Smooth muscle cell (in vitro differentiated cells): ENCODE data around the gene CDK13. TPM values are rescaled to one million over a fixed set of nuclear protein-coding genes. Genes with fewer than 3 reads are reported as not detected.

ENCODE experiments used
- DNase-seq: peaks from one replicate; lab custom pipeline; 2025; ENCODE audit not compliant: unreplicated experiment; lab: John Stamatoyannopoulos, UW
- H2AFZ ChIP-seq: fragments of 200-600 bp; sonication (generic); 2 replicates; pipeline ENCODE4 v1.6.0; 2016; ENCODE audit warnings: antibody characterized with exemption, low read depth, mild to moderate bottlenecking
- H3F3A ChIP-seq: fragments of 200-600 bp; sonication (generic); 2 replicates; pipeline ENCODE4 v1.6.0; 2017; ENCODE audit warnings: antibody characterized with exemption, low read depth
- H3K27ac ChIP-seq: fragments of 200-600 bp; sonication (generic); 2 replicates; pipeline ENCODE4 v1.5.1; 2016; ENCODE audit warnings: low read depth, mild to moderate bottlenecking
- H3K27me3 ChIP-seq: fragments of 200-600 bp; sonication (generic); 2 replicates; pipeline ENCODE4 v1.6.1; 2016; ENCODE audit warnings: low read depth, mild to moderate bottlenecking
- H3K36me3 ChIP-seq: fragments of 200-600 bp; sonication (generic); 2 replicates; pipeline ENCODE4 v1.5.1; 2016; ENCODE audit warnings: low read depth
- H3K4me1 ChIP-seq: fragments of 200-600 bp; sonication (generic); 2 replicates; pipeline ENCODE4 v1.5.1; 2016; ENCODE audit warnings: low read depth
- H3K4me2 ChIP-seq: fragments of 200-600 bp; sonication (generic); 2 replicates; pipeline ENCODE4 v1.6.0; 2016; ENCODE audit warnings: mild to moderate bottlenecking
- H3K4me3 ChIP-seq: fragments of 200-600 bp; sonication (generic); 2 replicates; pipeline ENCODE4 v1.5.1; 2016; ENCODE audit warnings: mild to moderate bottlenecking
- H3K79me2 ChIP-seq: fragments of 200-600 bp; sonication (generic); 2 replicates; pipeline ENCODE4 v1.6.0; 2016; ENCODE audit warnings: low read depth, mild to moderate bottlenecking
- H3K9ac ChIP-seq: fragments of 200-600 bp; sonication (generic); 2 replicates; pipeline ENCODE4 v1.6.0; 2016; ENCODE audit warnings: low read depth
- H3K9me3 ChIP-seq: fragments of 200-600 bp; sonication (generic); replicated peaks from 2 replicates; pipeline ENCODE4 v1.5.1; 2016; ENCODE audit warnings: low read depth
- H4K20me1 ChIP-seq: fragments of 200-600 bp; sonication (generic); 2 replicates; pipeline ENCODE4 v1.6.0; 2016; ENCODE audit warnings: low read depth
- whole genome bisulfite sequencing: methylation state at CpG from one replicate; pipeline ENCODE4 v1.1.7; 2016; ENCODE audit warnings: low lambda C conversion rate; 5-methylcytosine and 5-hydroxymethylcytosine counted together
- polyA plus RNA-seq: library from polyadenylated mRNA; unstranded; fragments of >200 nt; fragmentation: Nextera tagmentation; extraction: Ambion mirVana; gene quantifications from 2 replicates; pipeline ENCODE4 v1.2.1, GENCODE V29; 2016
- total RNA-seq: library from RNA; depleted of rRNA; stranded (reverse); fragments of >200 nt; gene quantifications from 2 replicates; pipeline ENCODE4 v1.2.3, GENCODE V29; 2014
- TF ChIP-seq, protein P1 (sequence below): fragments of 200-600 bp; sonication (generic); IDR thresholded peaks from 2 replicates; pipeline ENCODE4 v1.5.1; 2017; ENCODE audit warnings: borderline replicate concordance, mild to moderate bottlenecking, antibody characterized with exemption; ENCODE audit not compliant: insufficient read depth, poor library complexity, severe bottlenecking

The CDK13 gene
- total and polyA plus RNA-seq, 2 experiments from 2014 or later, result 15.9 to 70.0 TPM

- Histone ChIP-seq H3K79me2 (peaks cover 54% of the 10 kb centered on the region), H3K27me3 (no peaks in the 10 kb centered on the region), H3K4me1 (peaks cover 31% of the 10 kb centered on the region), H3F3A (peaks cover 10% of the 10 kb centered on the region), H3K4me3 (peak overlapping the region; percentile 97), H3K9me3 (no peaks in the 10 kb centered on the region), H3K27ac (peak overlapping the region; percentile 96), H4K20me1 (peaks cover 60% of the 10 kb centered on the region), H2AFZ (no peak overlapping the region), H3K4me2 (peak overlapping the region; percentile 97), H3K9ac (peak overlapping the region; percentile 97), H3K36me3 (peaks cover 4% of the 10 kb centered on the region)
- TF ChIP-seq, protein P1, sequence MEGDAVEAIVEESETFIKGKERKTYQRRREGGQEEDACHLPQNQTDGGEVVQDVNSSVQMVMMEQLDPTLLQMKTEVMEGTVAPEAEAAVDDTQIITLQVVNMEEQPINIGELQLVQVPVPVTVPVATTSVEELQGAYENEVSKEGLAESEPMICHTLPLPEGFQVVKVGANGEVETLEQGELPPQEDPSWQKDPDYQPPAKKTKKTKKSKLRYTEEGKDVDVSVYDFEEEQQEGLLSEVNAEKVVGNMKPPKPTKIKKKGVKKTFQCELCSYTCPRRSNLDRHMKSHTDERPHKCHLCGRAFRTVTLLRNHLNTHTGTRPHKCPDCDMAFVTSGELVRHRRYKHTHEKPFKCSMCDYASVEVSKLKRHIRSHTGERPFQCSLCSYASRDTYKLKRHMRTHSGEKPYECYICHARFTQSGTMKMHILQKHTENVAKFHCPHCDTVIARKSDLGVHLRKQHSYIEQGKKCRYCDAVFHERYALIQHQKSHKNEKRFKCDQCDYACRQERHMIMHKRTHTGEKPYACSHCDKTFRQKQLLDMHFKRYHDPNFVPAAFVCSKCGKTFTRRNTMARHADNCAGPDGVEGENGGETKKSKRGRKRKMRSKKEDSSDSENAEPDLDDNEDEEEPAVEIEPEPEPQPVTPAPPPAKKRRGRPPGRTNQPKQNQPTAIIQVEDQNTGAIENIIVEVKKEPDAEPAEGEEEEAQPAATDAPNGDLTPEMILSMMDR, result peak; percentile 26
- peak; percentile 55 for DNase-seq
- under 1% methylated on average over 51 of the region's 79 CpGs for WGBS
Observed at GRCh38 chr7:39951226-39952194, 1.5 kb downstream of the CDK13 start.

GRCh38 chr7:39952374-39952773 lies 2.3 kb downstream of the CDK13 start:
- peak overlapping the region; percentile 96 for H3K27ac ChIP-seq

DNA sequence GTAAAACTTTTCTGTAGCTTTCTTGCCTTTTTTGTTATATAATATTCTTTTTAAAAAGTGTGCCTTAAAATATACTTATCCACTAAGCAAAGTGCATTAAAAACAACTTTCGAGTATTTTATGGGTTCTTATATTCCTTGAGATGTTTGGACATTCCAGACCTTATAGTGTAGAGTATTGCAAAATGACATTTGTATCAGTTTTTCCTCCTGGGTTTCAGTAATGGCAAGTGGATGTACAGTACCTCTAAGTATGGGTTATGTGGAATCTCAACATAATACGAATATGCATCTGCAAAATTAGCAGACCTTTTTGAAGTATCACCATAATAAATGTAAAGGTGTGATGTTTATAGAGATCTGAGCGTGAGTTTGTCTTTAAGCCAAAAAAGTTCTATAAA lies 2.7 kb downstream of the CDK13 start:
- TF ChIP-seq, protein P1, result no peak
- H2AFZ ChIP-seq, result no peak overlapping the region
- peaks cover 4% of the 10 kb centered on the region for H3K36me3 ChIP-seq
- peak overlapping the region; percentile 97 for H3K4me3 ChIP-seq
- H3K27ac ChIP-seq, result peak overlapping the region; percentile 96
- H3K4me2 ChIP-seq, result peak overlapping the region; percentile 97
- no peaks in the 10 kb centered on the region for H3K27me3 ChIP-seq
- peaks cover 73% of the 10 kb centered on the region for H4K20me1 ChIP-seq
- no peak for DNase-seq
- WGBS, result 35% methylated on average over 3 of the region's 3 CpGs
- peaks cover 8% of the 10 kb centered on the region for H3F3A ChIP-seq
- no peaks in the 10 kb centered on the region for H3K9me3 ChIP-seq
- peaks cover 31% of the 10 kb centered on the region for H3K4me1 ChIP-seq
- H3K9ac ChIP-seq, result peak overlapping the region; percentile 97
- H3K79me2 ChIP-seq, result peaks cover 67% of the 10 kb centered on the region

More at GRCh38 chr7:39952374-39952773, 2.3 kb downstream of the CDK13 start:
- no peak overlapping the region for H2AFZ ChIP-seq
- H3K27me3 ChIP-seq, result no peaks in the 10 kb centered on the region
- H3K9me3 ChIP-seq, result no peaks in the 10 kb centered on the region
- no peak for DNase-seq
- TF ChIP-seq, protein P1, result no peak
- peaks cover 4% of the 10 kb centered on the region for H3K36me3 ChIP-seq
- H3K4me2 ChIP-seq, result peak overlapping the region; percentile 97
- H3K79me2 ChIP-seq, result peaks cover 63% of the 10 kb centered on the region
- peaks cover 10% of the 10 kb centered on the region for H3F3A ChIP-seq
- peak overlapping the region; percentile 97 for H3K4me3 ChIP-seq
- 8% methylated on average over 2 of the region's 2 CpGs for whole genome bisulfite sequencing
- H3K4me1 ChIP-seq, result peaks cover 31% of the 10 kb centered on the region
- peaks cover 69% of the 10 kb centered on the region for H4K20me1 ChIP-seq
- peak overlapping the region; percentile 97 for H3K9ac ChIP-seq
